K562 (cell line): ENCODE data around the gene FBXO11. TPM values are rescaled to one million over a fixed set of nuclear protein-coding genes. Genes with fewer than 3 reads are reported as not detected.

Source experiments
- ATAC-seq: fragments of 200-7000 bp; cut with Tn5 transposase; 3 replicates; pipeline ENCODE4 v1.9.1; 2020; ENCODE audit warnings: moderate library complexity
- BruUV-seq: library from RNA; stranded (reverse); fragments of 400-500 nt; replicated peaks from 2 replicates; lab custom pipeline; 2021; lab: Mats Ljungman, UMichigan
- CTCF ChIA-PET: fragments of 300-600 bp; formaldehyde crosslinking; extraction: SDS; loops from one replicate; lab custom pipeline; 2021; ENCODE audit warnings: low intra/inter-chr PET ratio; lab: Yijun Ruan, JAX
- POLR2A ChIA-PET: fragments of 300-600, 350-650 bp; sonication (Branson Sonifier 250); formaldehyde crosslinking; extraction: SDS; loops from one replicate; lab custom pipeline; 2021; ENCODE audit warnings: antibody characterized with exemption, inconsistent platforms; lab: Yijun Ruan, JAX
- DNase-seq, 4 experiments: peaks; one replicate each; pipeline versions ENCODE4 v3.0.0 to v3.0.0-alpha.2; 2011 to 2018; ENCODE audit warnings: low spot score in 3 of 4, mixed read lengths in 3 of 4; ENCODE audit errors: extremely low read depth in 1 of 4
- FAIRE-seq: peaks from 2 replicates; lab custom pipeline; 2011; peaks lifted over from hg19 to GRCh38; lab: Jason Lieb, UNC
- H2AFZ ChIP-seq: 2 replicates; pipeline ENCODE4 v1.6.0; 2011; ENCODE audit warnings: low read depth, low read length, control low read depth, inconsistent platforms
- H3K27ac ChIP-seq: fragments of 200-600 bp; 3 replicates; pipeline ENCODE4 v1.8.0; 2011; ENCODE audit warnings: low read depth, mild to moderate bottlenecking, control low read depth, inconsistent platforms, low read length, moderate library complexity, mixed read lengths; ENCODE audit errors: extremely low read depth
- H3K27me3 ChIP-seq, 2 experiments: fragments of 300-600 bp in 1 of 2; 2 replicates in 1 of 2; 3 replicates in 1 of 2; pipeline versions ENCODE4 v1.6.0 to v1.8.0; 2011; ENCODE audit warnings: inconsistent platforms in 2 of 2, low read length in 2 of 2, mild to moderate bottlenecking in 1 of 2, mixed read lengths in 1 of 2, moderate library complexity in 1 of 2; ENCODE audit not compliant: control insufficient read depth in 2 of 2, insufficient read depth in 2 of 2
- H3K36me3 ChIP-seq: fragments of 300-600 bp; 3 replicates; pipeline ENCODE4 v1.8.0; 2011; ENCODE audit warnings: mild to moderate bottlenecking, low read length, inconsistent platforms; ENCODE audit not compliant: control insufficient read depth, insufficient read depth
- H3K4me1 ChIP-seq, 2 experiments: fragments of 200-600 bp in 1 of 2; replicated peaks in 1 of 2; 2 replicates in 1 of 2; 3 replicates in 1 of 2; pipeline versions ENCODE4 v1.5.1 to v1.8.0; 2011; ENCODE audit warnings: inconsistent platforms in 2 of 2, low read length in 2 of 2, mild to moderate bottlenecking in 1 of 2, mixed read lengths in 1 of 2, moderate library complexity in 1 of 2; ENCODE audit not compliant: control insufficient read depth in 2 of 2, insufficient read depth in 2 of 2
- H3K4me2 ChIP-seq: 2 replicates; pipeline ENCODE4 v1.6.1; 2011; ENCODE audit warnings: low read length, control low read depth, inconsistent platforms, mixed read lengths; ENCODE audit not compliant: insufficient read depth
- H3K4me3 ChIP-seq: fragments of 200-600 bp; sonication (generic), shearing (Covaris generic); 2 replicates; pipeline ENCODE4 v1.5.1; 2016; ENCODE audit warnings: control low read depth, inconsistent platforms
- H3K79me2 ChIP-seq: fragments of 200-600 bp; 3 replicates; pipeline ENCODE4 v1.8.0; 2011; ENCODE audit warnings: low read length, inconsistent platforms; ENCODE audit not compliant: control insufficient read depth, insufficient read depth
- H3K9ac ChIP-seq, 2 experiments: 2 replicates each; pipeline versions ENCODE4 v1.6.0 to v1.6.1; 2011; ENCODE audit warnings: low read depth in 2 of 2, low read length in 2 of 2, control low read depth in 1 of 2, inconsistent platforms in 1 of 2, mild to moderate bottlenecking in 1 of 2, mixed read lengths in 1 of 2; ENCODE audit not compliant: insufficient read depth in 1 of 2
- H3K9me1 ChIP-seq: one replicate; pipeline ENCODE4 v1.6.0; 2011; ENCODE audit warnings: inconsistent platforms, mild to moderate bottlenecking, low read length, moderate library complexity; ENCODE audit not compliant: control insufficient read depth, insufficient read depth
- H3K9me3 ChIP-seq: replicated peaks from 2 replicates; pipeline ENCODE4 v1.5.1; 2011; ENCODE audit warnings: low read depth, low read length, inconsistent platforms; ENCODE audit not compliant: control insufficient read depth, insufficient read depth
- H4K20me1 ChIP-seq: replicated peaks from 2 replicates; pipeline ENCODE4 v1.6.1; 2011; ENCODE audit warnings: low read length, inconsistent platforms, mixed read lengths; ENCODE audit not compliant: control insufficient read depth, insufficient read depth
- CBFA2T3 ChIP-seq: fragments of 450-650 bp; IDR thresholded peaks from 2 replicates; pipeline ENCODE4 v1.6.1; 2017
- CEBPB ChIP-seq: fragments of 450-650 bp; IDR thresholded peaks from 2 replicates; pipeline ENCODE4 v1.6.1; 2016; ENCODE audit warnings: missing genetic modification characterization, missing compliant biosample characterization
- FOXA3 ChIP-seq, 2 experiments: fragments of 450-650 bp in 1 of 2; sonication (generic) in 1 of 2; formaldehyde crosslinking; IDR thresholded peaks in 1 of 2; conservative IDR thresholded peaks in 1 of 2; 2 replicates each; pipeline versions ENCODE4 v1.4.0 to v1.8.0; 2020 to 2022; ENCODE audit warnings: mild to moderate bottlenecking in 2 of 2, missing genetic modification reagents in 1 of 2
- RAD51 ChIP-seq: fragments of 450-650 bp; IDR thresholded peaks from 2 replicates; pipeline ENCODE4 v1.7.1; 2016; ENCODE audit warnings: low read depth, mild to moderate bottlenecking, borderline replicate concordance
- TEAD4 ChIP-seq, 2 experiments: sonication (generic) in 1 of 2; formaldehyde crosslinking in 1 of 2; IDR thresholded peaks; 2 replicates each; pipeline versions ENCODE4 v1.6.1 to v1.8.0; 2012 to 2022; ENCODE audit warnings: borderline replicate concordance in 1 of 2, inconsistent platforms in 1 of 2, low read length in 1 of 2, mild to moderate bottlenecking in 1 of 2, missing genetic modification reagents in 1 of 2
- WGBS: fragments of 100-300 bp; shearing (Covaris generic); methylation state at CpG from one replicate; pipeline ENCODE4 v1.1.6; 2016; ENCODE audit warnings: low coverage, mixed read lengths; ENCODE audit not compliant: insufficient coverage; ENCODE audit errors: missing lambda C conversion rate; 5-methylcytosine and 5-hydroxymethylcytosine counted together
- in situ Hi-C: fragments of 300-500 bp; cut with MboI; formaldehyde crosslinking; loops from 4 replicates; pipeline ENCODE4 v1.15.0; 2018; ENCODE audit warnings: inconsistent platforms, mixed read lengths
- intact Hi-C: fragments of 100-400 bp; cut with micrococcal nuclease; formaldehyde crosslinking; loops from 2 replicates; pipeline ENCODE4 v1.14.2; 2022
- polyA plus RNA-seq, 8 experiments: library from polyadenylated mRNA; depleted of rRNA in 4 of 8; stranded (reverse) in 5 of 8; unstranded in 3 of 8; fragments of >200 nt; fragmentation: Nextera tagmentation in 2 of 8; fragmentation: Illumina TruSeq in 1 of 8; extraction: Ambion mirVana in 2 of 8; extraction: Trizol in 1 of 8; gene quantifications; 2 replicates each; pipeline versions ENCODE4 v1.2.1 to v1.2.3, GENCODE V29; 2011 to 2014; ENCODE audit warnings: inconsistent platforms in 1 of 8, missing spikeins in 1 of 8
- total RNA-seq, 7 experiments: library from RNA; depleted of rRNA in 6 of 7; stranded (reverse); fragments of >200 nt in 6 of 7; fragmentation: Illumina TruSeq in 2 of 7; extraction: Trizol in 2 of 7; gene quantifications; 2 replicates each; pipeline versions ENCODE4 v1.2.1 to v1.2.3, GENCODE V29; 2011 to 2021; ENCODE audit warnings: low replicate concordance in 1 of 7
- TF ChIP-seq, protein P1 (sequence below), 2 experiments: IDR thresholded peaks in 1 of 2; conservative IDR thresholded peaks in 1 of 2; 2 replicates each; pipeline ENCODE4 v1.6.1; 2016; ENCODE audit warnings: low read depth in 2 of 2, mild to moderate bottlenecking in 1 of 2, missing compliant biosample characterization in 1 of 2, missing genetic modification characterization in 1 of 2, moderate library complexity in 1 of 2

The FBXO11 gene
- total and polyA plus RNA-seq, 9 of the 15 experiments (the other 6 are each of a cell fraction or from before 2014, with no cell fraction given), result 8.8 to 44.5 (median 24.1) TPM

DNA sequence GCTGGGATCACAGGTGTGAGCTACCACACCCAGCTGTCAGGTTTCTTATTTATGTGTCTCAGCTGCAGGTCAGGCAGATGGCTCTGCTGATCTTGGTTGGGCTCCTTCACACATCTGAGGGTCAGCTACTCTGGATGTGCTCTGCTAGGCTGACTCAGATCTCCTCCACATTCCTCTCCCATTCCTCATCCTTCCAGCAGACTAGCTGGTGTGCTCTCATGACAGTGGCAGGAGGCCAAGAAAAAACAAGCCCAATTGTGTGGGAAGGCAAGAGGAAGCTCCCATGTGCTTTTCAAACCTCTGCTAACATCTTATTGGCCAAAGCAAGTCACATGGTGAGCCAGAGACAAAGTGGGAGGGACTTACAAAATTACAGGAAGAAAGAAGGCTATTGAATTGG lies 135.1 kb downstream of the FBXO11 start (continued):
- TF ChIP-seq, protein P1, sequence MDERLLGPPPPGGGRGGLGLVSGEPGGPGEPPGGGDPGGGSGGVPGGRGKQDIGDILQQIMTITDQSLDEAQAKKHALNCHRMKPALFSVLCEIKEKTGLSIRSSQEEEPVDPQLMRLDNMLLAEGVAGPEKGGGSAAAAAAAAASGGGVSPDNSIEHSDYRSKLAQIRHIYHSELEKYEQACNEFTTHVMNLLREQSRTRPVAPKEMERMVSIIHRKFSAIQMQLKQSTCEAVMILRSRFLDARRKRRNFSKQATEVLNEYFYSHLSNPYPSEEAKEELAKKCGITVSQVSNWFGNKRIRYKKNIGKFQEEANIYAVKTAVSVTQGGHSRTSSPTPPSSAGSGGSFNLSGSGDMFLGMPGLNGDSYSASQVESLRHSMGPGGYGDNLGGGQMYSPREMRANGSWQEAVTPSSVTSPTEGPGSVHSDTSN (CRISPR knock-in tag; IDR thresholded peaks at IDR 0.05; ENCODE audit: low read depth), result no peak
- TF ChIP-seq, protein P1 (tag; conservative IDR thresholded peaks at IDR 0.05; ENCODE audit: low read depth), result peak; percentile 30; the same call in 1 of the 2 replicates
- peak; percentile 74; the same call in 1 of the 2 replicates for TF ChIP-seq RAD51
- TF ChIP-seq TEAD4 (IDR thresholded peaks at IDR 0.05; ENCODE audit: low read length), result 0 out of 2 replicates have a peak, but pooled peaks have one; percentile 13
- no peak for TF ChIP-seq TEAD4 (CRISPR knock-in tag; IDR thresholded peaks at IDR 0.05; ENCODE audit: borderline replicate concordance)
- TF ChIP-seq CBFA2T3, result peak; percentile 75

DNA sequence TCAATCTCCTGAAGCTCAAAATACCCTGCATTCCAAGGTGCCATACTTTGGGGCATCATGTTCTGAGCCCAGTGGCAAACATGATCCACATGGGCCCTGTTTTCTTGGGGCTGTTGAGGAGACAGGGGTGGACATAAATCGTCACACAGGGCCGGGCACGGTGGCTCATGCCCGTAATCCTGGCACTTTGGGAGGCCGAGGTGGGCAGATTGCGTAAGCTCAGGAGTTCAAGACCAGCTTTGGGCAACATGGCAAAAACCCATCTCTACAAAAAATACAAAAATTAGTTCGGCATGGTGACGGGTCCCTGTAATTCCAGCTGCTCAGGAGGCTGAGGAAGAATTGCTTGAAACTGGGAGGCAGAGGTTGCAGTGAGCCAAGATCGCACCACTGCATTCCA lies 137.0 kb downstream of the FBXO11 start:
- H3K9me3 ChIP-seq, result no peaks in the 10 kb centered on the region
- H3K27ac ChIP-seq, result no peak overlapping the region
- intact Hi-C loops, result loop anchor here (5.0 kb wide), 1 partner anchor 112 kb away; no protein-coding TSS in a partner anchor
- no peaks in the 10 kb centered on the region for H3K9me1 ChIP-seq
- H4K20me1 ChIP-seq, result no peaks in the 10 kb centered on the region
- TF ChIP-seq CEBPB, result peak; percentile 26; the same call in 1 of the 2 replicates
- no peak for TF ChIP-seq FOXA3 (CRISPR knock-in tag; conservative IDR thresholded peaks at IDR 0.05 in 1 of 2, IDR thresholded peaks at IDR 0.05 in 1 of 2)
- TF ChIP-seq, all 486 proteins: peak for 1
- POLR2A ChIA-PET, result interaction anchor here (0.6 kb wide), 1 partner anchor 14 kb away, joined by 4 read pairs; the partner anchor contains the start of gene MSH6
- no peak overlapping the region for H3K4me3 ChIP-seq
- peaks cover 0 to 5% of the 10 kb centered on the region in 2 experiments; a peak in 2 of 5 replicates for H3K4me1 ChIP-seq
- peaks cover 6 to 7% of the 10 kb centered on the region in 2 experiments for H3K27me3 ChIP-seq
- FAIRE-seq (no peak), ATAC-seq (no peak), DNase-seq (no peak)
- WGBS, result 37% methylated on average over 9 of the region's 9 CpGs
- BruUV-seq, result no TSS peak
- CTCF ChIA-PET, result no interaction called here
- no peaks in the 10 kb centered on the region for H3K79me2 ChIP-seq
- in situ Hi-C loops, result loop anchor here (5.0 to 10.0 kb wide), 2 partner anchors 325 to 432 kb away; no protein-coding TSS in a partner anchor
- H3K36me3 ChIP-seq, result no peaks in the 10 kb centered on the region
- H3K4me2 ChIP-seq, result no peak overlapping the region
- no peak overlapping the region for H2AFZ ChIP-seq
- H3K9ac ChIP-seq, result no peak overlapping the region
